Measurements from ENCODE around the gene CFDP1.

CFDP1 gene

GRCh38 chr16:75340741-75341491 is 92.4 kb downstream of the CFDP1 start:
- peaks cover 0 to 41% (median 24%) of the 10 kb centered on the region in 4 donors for H3K4me1 ChIP-seq
- intact Hi-C loops (cut with DNase I; ENCODE audit: low total_unique reads), result no loop called here
- TF ChIP-seq CTCF (IDR thresholded peaks at IDR 0.05), result no peak
- peak overlapping the region; percentile 10 to 35 for H3K27ac ChIP-seq
- H3K36me3 ChIP-seq, result no peaks in the 10 kb centered on the region
- H3K9me3 ChIP-seq, result no peaks in the 10 kb centered on the region
- no peak overlapping the region for H3K4me3 ChIP-seq
- H3K27me3 ChIP-seq, result no peaks in the 10 kb centered on the region
- DNase-seq, result no peak

- Histone ChIP-seq H3K9me3 (no peaks in the 10 kb centered on the region), H3K36me3 (no peaks in the 10 kb centered on the region), H3K27ac (no peak overlapping the region), H3K27me3 (no peaks in the 10 kb centered on the region), H3K4me3 (no peak overlapping the region), H3K4me1 (peaks cover 0 to 28% (median 17%) of the 10 kb centered on the region in 4 donors)
- TF ChIP-seq CTCF (IDR thresholded peaks at IDR 0.05), result no peak
- no peak for DNase-seq
- intact Hi-C loops (cut with DNase I; ENCODE audit: low total_unique reads), result no loop called here
Observed at GRCh38 chr16:75337430-75337829, 95.9 kb downstream of the CFDP1 start.

GRCh38 chr16:75336521-75336920 is 96.8 kb downstream of the CFDP1 start:
- Histone ChIP-seq H3K9me3 (no peaks in the 10 kb centered on the region), H3K27me3 (no peaks in the 10 kb centered on the region)
- intact Hi-C loops (cut with DNase I; ENCODE audit: low total_unique reads), result no loop called here

GRCh38 chr16:75333721-75334163 is 99.6 kb downstream of the CFDP1 start:
- DNase-seq, result no peak
- Histone ChIP-seq H3K27ac (no peak overlapping the region), H3K27me3 (no peaks in the 10 kb centered on the region), H3K9me3 (no peaks in the 10 kb centered on the region), H3K4me1 (no peaks in the 10 kb centered on the region), H3K36me3 (no peaks in the 10 kb centered on the region), H3K4me3 (no peak overlapping the region)
- intact Hi-C loops (cut with DNase I; ENCODE audit: low total_unique reads), result no loop called here
- no peak for TF ChIP-seq CTCF (IDR thresholded peaks at IDR 0.05)

More at GRCh38 chr16:75336521-75336920, 96.8 kb downstream of the CFDP1 start:
- Histone ChIP-seq H3K27ac (no peak overlapping the region), H3K4me3 (no peak overlapping the region), H3K36me3 (no peaks in the 10 kb centered on the region), H3K4me1 (peaks cover 0 to 19% (median 8%) of the 10 kb centered on the region in 4 donors)
- no peak for DNase-seq
- no peak for TF ChIP-seq CTCF (IDR thresholded peaks at IDR 0.05)

- intact Hi-C loops (cut with DNase I; ENCODE audit: low total_unique reads), result no loop called here
Observed at GRCh38 chr16:75329943-75330342, 103.4 kb downstream of the CFDP1 start.

More at GRCh38 chr16:75329943-75330342, 103.4 kb downstream of the CFDP1 start:
- no peaks in the 10 kb centered on the region for H3K36me3 ChIP-seq
- H3K9me3 ChIP-seq, result no peaks in the 10 kb centered on the region
- H3K27ac ChIP-seq, result no peak overlapping the region
- no peaks in the 10 kb centered on the region for H3K4me1 ChIP-seq
- no peak overlapping the region for H3K4me3 ChIP-seq
- no peak for DNase-seq
- no peak for TF ChIP-seq CTCF (IDR thresholded peaks at IDR 0.05)
- no peaks in the 10 kb centered on the region for H3K27me3 ChIP-seq

Data from tibial artery (tissue), 4 donors.